ENCODE measurements around the gene TNFSF11.

Gene TNFSF11

GRCh38 chr13:42656161-42656560, 82.2 kb downstream of the TNFSF11 start:
- peak; percentile 42 for DNase-seq

DNA sequence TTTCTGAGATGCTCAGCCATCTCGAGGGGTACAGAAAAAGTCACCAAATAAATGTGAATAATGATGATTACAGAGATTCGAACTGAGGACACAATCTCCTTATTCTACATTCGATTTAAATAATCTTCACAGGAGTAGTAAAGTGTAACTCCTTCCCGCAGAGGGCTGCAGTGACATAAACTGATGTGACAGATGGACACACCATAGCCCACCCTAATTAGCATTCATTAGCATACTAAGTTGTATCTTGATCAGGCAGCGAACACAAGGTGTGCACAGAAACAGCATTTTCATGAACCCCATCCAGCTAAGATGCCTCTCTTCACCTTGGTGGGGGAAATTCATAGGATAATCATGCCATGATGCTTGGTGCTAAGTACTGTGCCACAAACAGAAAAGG, 83.0 kb downstream of the TNFSF11 start:
- no peak for DNase-seq

All from NCI-H2227 treated with DMSO at 0.1 percent for 48 hours (cell line).